ENCODE data around the gene GRM8.

- no peak for TF ChIP-seq POLR2A (IDR thresholded peaks at IDR 0.05; ENCODE audit: low read depth, low read length)
- TF ChIP-seq POLR2AphosphoS5 (IDR thresholded peaks at IDR 0.05; ENCODE audit: low read depth, low read length) = no peak
- TF ChIP-seq TAF1 (IDR thresholded peaks at IDR 0.05; ENCODE audit: borderline replicate concordance, low read depth, low read length) = no peak
Observed at GRCh38 chr7:127209886-127210285, 42.9 kb downstream of the GRM8 start.

Data from GM12892 (cell line).